HepG2 (cell line): Measurements from ENCODE around the gene TYW1.
"Not testable (repeated sequence)": the region's sequence is repeated elsewhere in the genome, so short reads cannot be mapped to it uniquely, and the experiment has no call there.

Source experiments
- KLF16 ChIP-seq, 2 experiments: sonication (generic) in 1 of 2; formaldehyde crosslinking in 1 of 2; IDR thresholded peaks; 2 replicates each; pipeline versions ENCODE4 v1.6.1 to v1.8.0; 2016 to 2023; ENCODE audit warnings: missing genetic modification reagents in 2 of 2, missing compliant biosample characterization in 1 of 2
- KMT2B ChIP-seq: IDR thresholded peaks from 2 replicates; pipeline ENCODE4 v1.6.1; 2016; ENCODE audit warnings: missing genetic modification reagents, missing compliant biosample characterization
- NBN ChIP-seq: fragments of 450-650 bp; conservative IDR thresholded peaks from 2 replicates; pipeline ENCODE4 v1.6.1; 2017
- POLR2AphosphoS5 ChIP-seq: IDR thresholded peaks from 2 replicates; pipeline ENCODE4 v1.6.1; 2012; ENCODE audit warnings: low read depth, low read length
- RFX5 ChIP-seq: IDR thresholded peaks from 2 replicates; pipeline ENCODE4 v1.6.1; 2011; ENCODE audit warnings: low read depth, low read length, improper control_type of control experiment
- TAF1 ChIP-seq: sonication (generic); formaldehyde crosslinking; IDR thresholded peaks from 2 replicates; pipeline ENCODE4 v1.4.0; 2020; ENCODE audit warnings: missing genetic modification reagents
- ZNF33B ChIP-seq: sonication (generic); formaldehyde crosslinking; IDR thresholded peaks from 2 replicates; pipeline ENCODE4 v1.5.1; 2020; ENCODE audit warnings: mild to moderate bottlenecking, missing genetic modification reagents
- ZNF772 ChIP-seq: sonication (generic); formaldehyde crosslinking; IDR thresholded peaks from 2 replicates; pipeline ENCODE4 v1.5.0; 2020; ENCODE audit warnings: mild to moderate bottlenecking, missing genetic modification reagents
- TF ChIP-seq, protein P1 (sequence below): sonication (generic); formaldehyde crosslinking; IDR thresholded peaks from 2 replicates; pipeline ENCODE4 v1.4.0; 2020; ENCODE audit warnings: missing genetic modification reagents, borderline replicate concordance
- TF ChIP-seq, protein P2 (sequence below): sonication (generic); formaldehyde crosslinking; IDR thresholded peaks from 2 replicates; pipeline ENCODE4 v1.4.0; 2020; ENCODE audit warnings: missing genetic modification reagents
- TF ChIP-seq, protein P3 (sequence below): sonication (generic); formaldehyde crosslinking; IDR thresholded peaks from 2 replicates; pipeline ENCODE4 v1.5.0; 2020; ENCODE audit warnings: mild to moderate bottlenecking, missing genetic modification reagents, moderate library complexity

DNA sequence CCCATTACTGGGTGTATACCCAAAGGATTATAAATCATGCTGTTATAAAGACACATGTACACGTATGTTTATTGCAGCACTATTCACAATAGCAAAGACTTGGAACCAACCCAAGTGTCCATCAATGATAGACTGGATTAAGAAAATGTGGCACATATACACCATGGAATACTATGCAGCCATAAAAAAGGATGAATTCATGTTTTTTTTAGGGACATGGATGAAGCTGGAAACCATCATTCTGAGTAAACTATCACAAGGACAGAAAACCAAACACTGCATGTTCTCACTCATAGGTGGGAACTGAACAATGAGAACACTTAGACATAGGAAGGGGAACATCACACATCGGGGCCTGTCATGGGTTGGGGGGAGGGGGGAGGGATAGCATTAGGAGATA, 94.4 kb downstream of the TYW1 start:
- TF ChIP-seq, protein P1, sequence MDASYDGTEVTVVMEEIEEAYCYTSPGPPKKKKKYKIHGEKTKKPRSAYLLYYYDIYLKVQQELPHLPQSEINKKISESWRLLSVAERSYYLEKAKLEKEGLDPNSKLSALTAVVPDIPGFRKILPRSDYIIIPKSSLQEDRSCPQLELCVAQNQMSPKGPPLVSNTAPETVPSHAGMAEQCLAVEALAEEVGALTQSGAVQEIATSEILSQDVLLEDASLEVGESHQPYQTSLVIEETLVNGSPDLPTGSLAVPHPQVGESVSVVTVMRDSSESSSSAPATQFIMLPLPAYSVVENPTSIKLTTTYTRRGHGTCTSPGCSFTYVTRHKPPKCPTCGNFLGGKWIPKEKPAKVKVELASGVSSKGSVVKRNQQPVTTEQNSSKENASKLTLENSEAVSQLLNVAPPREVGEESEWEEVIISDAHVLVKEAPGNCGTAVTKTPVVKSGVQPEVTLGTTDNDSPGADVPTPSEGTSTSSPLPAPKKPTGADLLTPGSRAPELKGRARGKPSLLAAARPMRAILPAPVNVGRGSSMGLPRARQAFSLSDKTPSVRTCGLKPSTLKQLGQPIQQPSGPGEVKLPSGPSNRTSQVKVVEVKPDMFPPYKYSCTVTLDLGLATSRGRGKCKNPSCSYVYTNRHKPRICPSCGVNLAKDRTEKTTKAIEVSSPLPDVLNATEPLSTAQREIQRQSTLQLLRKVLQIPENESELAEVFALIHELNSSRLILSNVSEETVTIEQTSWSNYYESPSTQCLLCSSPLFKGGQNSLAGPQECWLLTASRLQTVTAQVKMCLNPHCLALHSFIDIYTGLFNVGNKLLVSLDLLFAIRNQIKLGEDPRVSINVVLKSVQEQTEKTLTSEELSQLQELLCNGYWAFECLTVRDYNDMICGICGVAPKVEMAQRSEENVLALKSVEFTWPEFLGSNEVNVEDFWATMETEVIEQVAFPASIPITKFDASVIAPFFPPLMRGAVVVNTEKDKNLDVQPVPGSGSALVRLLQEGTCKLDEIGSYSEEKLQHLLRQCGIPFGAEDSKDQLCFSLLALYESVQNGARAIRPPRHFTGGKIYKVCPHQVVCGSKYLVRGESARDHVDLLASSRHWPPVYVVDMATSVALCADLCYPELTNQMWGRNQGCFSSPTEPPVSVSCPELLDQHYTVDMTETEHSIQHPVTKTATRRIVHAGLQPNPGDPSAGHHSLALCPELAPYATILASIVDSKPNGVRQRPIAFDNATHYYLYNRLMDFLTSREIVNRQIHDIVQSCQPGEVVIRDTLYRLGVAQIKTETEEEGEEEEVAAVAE (CRISPR knock-in tag) = not testable (repeated sequence)
- TF ChIP-seq, protein P2, sequence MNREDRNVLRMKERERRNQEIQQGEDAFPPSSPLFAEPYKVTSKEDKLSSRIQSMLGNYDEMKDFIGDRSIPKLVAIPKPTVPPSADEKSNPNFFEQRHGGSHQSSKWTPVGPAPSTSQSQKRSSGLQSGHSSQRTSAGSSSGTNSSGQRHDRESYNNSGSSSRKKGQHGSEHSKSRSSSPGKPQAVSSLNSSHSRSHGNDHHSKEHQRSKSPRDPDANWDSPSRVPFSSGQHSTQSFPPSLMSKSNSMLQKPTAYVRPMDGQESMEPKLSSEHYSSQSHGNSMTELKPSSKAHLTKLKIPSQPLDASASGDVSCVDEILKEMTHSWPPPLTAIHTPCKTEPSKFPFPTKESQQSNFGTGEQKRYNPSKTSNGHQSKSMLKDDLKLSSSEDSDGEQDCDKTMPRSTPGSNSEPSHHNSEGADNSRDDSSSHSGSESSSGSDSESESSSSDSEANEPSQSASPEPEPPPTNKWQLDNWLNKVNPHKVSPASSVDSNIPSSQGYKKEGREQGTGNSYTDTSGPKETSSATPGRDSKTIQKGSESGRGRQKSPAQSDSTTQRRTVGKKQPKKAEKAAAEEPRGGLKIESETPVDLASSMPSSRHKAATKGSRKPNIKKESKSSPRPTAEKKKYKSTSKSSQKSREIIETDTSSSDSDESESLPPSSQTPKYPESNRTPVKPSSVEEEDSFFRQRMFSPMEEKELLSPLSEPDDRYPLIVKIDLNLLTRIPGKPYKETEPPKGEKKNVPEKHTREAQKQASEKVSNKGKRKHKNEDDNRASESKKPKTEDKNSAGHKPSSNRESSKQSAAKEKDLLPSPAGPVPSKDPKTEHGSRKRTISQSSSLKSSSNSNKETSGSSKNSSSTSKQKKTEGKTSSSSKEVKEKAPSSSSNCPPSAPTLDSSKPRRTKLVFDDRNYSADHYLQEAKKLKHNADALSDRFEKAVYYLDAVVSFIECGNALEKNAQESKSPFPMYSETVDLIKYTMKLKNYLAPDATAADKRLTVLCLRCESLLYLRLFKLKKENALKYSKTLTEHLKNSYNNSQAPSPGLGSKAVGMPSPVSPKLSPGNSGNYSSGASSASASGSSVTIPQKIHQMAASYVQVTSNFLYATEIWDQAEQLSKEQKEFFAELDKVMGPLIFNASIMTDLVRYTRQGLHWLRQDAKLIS (CRISPR knock-in tag) = not testable (repeated sequence)
- TF ChIP-seq KLF16 (CRISPR knock-in tag; IDR thresholded peaks at IDR 0.05); TAF1 (CRISPR knock-in tag); POLR2AphosphoS5; ZNF772 (CRISPR knock-in tag); ZNF33B (CRISPR knock-in tag); NBN; RFX5; KMT2B: not testable (repeated sequence)
- TF ChIP-seq, protein P3, sequence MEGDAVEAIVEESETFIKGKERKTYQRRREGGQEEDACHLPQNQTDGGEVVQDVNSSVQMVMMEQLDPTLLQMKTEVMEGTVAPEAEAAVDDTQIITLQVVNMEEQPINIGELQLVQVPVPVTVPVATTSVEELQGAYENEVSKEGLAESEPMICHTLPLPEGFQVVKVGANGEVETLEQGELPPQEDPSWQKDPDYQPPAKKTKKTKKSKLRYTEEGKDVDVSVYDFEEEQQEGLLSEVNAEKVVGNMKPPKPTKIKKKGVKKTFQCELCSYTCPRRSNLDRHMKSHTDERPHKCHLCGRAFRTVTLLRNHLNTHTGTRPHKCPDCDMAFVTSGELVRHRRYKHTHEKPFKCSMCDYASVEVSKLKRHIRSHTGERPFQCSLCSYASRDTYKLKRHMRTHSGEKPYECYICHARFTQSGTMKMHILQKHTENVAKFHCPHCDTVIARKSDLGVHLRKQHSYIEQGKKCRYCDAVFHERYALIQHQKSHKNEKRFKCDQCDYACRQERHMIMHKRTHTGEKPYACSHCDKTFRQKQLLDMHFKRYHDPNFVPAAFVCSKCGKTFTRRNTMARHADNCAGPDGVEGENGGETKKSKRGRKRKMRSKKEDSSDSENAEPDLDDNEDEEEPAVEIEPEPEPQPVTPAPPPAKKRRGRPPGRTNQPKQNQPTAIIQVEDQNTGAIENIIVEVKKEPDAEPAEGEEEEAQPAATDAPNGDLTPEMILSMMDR (CRISPR knock-in tag) = not testable (repeated sequence)
